Measurements from ENCODE around the gene LSM2.

LSM2 gene

DNA sequence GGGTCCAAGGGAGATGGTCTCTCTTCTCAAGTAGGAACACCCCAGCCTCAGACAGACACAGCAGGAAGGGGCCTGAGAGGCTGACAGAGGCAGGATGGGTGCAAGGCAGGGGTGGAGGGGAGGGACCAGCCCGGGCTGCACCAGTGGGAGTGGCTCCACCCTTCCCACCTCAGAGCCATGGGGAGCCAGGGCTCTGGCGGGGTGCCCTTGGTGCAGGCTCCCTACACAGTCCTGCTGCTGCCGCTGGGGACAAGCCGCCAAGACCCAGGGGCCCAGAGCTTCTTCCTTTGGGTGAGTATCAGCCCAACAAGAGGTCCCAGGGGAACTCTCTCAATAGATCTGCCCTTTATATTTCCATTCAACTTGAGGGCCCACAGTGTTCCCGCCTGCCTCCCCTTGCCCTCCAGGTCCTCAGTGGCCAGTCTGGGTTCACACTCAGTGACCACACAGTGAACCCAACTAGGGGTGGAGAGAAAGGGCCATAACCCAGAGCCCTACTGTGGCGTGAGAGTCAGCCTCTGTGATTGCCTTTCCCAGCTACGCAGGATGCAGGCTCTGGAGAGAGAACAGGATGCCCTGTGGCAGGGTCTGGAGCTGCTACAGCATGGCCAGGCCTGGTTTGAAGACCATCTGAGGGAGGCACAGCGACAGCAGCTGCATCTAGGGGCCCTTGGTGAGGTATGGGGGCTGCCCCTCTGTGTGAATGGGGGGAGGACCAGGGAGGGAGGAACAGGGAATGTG is 43.7 kb downstream of the LSM2 start:
- Mint-ChIP-seq H3K4me3 (no peak overlapping the region), H3K36me3 (peaks cover 15% of the 10 kb centered on the region), H3K9me3 (no peaks in the 10 kb centered on the region), H3K27me3 (no peaks in the 10 kb centered on the region), H3K4me1 (peaks cover 3% of the 10 kb centered on the region), H3K27ac (no peak overlapping the region)

DNA sequence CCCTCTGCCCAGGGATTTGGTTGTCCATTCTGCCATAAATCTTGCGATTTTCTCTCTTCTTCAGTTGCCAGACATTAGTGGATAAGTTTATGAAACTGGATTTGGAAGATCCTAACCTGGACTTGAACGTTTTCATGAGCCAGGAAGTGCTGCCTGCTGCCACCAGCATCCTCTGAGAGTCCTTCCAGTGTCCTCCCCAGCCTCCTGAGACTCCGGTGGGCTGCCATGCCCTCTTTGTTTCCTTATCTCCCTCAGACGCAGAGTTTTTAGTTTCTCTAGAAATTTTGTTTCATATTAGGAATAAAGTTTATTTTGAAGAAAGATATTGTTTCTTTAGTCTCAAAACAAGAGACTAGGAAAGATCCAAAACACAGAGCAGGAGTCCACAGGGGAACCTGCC is 44.4 kb downstream of the LSM2 start, which contains the start of gene SAPCD1:
Gene SAPCD1, plus strand, starts transcription at position 301 of the 400 bp plus-strand sequence. CDS start 399 bp downstream, outside the sequence.
- no peak within 1 kb of the TSS for H3K4me3 Mint-ChIP-seq
- no peaks in the 10 kb centered on the region for H3K27me3 Mint-ChIP-seq
- H3K4me1 Mint-ChIP-seq: peaks cover 3% of the 10 kb centered on the region
- no peak within 1 kb of the TSS for H3K27ac Mint-ChIP-seq
- H3K9me3 Mint-ChIP-seq: no peaks in the 10 kb centered on the region
- peaks cover 15% of the 10 kb centered on the region for H3K36me3 Mint-ChIP-seq

GRCh38 chr6:31761343-31761742 is 45.4 kb downstream of the LSM2 start:
- H3K36me3 Mint-ChIP-seq: peaks cover 15% of the 10 kb centered on the region
- no peaks in the 10 kb centered on the region for H3K9me3 Mint-ChIP-seq
- no peak overlapping the region for H3K27ac Mint-ChIP-seq

DNA sequence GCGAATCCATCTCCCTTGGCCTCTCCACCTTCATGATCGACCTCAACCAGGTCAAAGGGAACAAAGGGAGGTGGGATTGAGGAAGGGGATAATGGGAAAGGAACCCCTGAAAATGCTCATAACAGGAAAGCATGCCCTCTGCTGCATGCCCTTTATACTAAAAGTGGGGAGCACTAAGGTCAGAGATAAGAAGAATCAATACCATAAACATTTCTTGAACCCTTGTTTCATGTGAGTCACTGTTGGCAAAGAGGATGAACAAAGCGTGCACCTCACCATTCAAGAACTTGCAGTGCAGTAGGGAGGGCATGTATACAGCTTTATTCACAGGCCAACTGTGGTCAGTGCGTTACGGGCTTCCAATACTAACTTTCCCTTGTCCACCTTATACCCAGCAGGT is 46.0 kb downstream of the LSM2 start:
- H3K4me3 Mint-ChIP-seq: no peak overlapping the region
- H3K4me1 Mint-ChIP-seq: peaks cover 3% of the 10 kb centered on the region
- no peaks in the 10 kb centered on the region for H3K9me3 Mint-ChIP-seq
- no peak overlapping the region for H3K27ac Mint-ChIP-seq
- H3K36me3 Mint-ChIP-seq: peaks cover 15% of the 10 kb centered on the region
- no peaks in the 10 kb centered on the region for H3K27me3 Mint-ChIP-seq

More at GRCh38 chr6:31761343-31761742, 45.4 kb downstream of the LSM2 start:
- Mint-ChIP-seq H3K4me1 (peaks cover 3% of the 10 kb centered on the region), H3K4me3 (no peak overlapping the region), H3K27me3 (no peaks in the 10 kb centered on the region)

DNA sequence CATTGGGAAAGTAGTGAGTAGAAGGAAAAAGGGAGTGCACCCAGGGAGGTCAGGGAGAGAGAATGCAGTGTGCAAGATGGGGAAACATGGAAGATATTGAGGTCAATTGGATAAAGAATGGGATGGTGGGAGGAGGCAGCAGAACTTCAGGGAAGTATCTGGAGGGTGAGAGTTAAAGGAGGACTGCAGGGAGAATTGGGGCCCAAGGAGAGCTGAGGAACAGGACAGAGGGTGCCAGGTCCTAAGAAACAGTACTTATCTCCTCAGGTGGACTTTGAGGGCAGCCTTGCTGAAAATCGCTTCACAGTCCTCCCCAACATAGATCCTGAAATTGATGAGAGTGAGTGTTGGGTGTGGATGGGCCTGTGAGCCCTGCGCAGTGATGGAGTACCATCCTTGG is 48.5 kb downstream of the LSM2 start:
- Mint-ChIP-seq H3K9me3 (no peaks in the 10 kb centered on the region), H3K27ac (no peak overlapping the region), H3K4me3 (no peak overlapping the region), H3K4me1 (no peaks in the 10 kb centered on the region), H3K36me3 (peaks cover 15% of the 10 kb centered on the region), H3K27me3 (no peaks in the 10 kb centered on the region)

- no peaks in the 10 kb centered on the region for H3K27me3 Mint-ChIP-seq
- peak overlapping the region; percentile 43 for H3K27ac Mint-ChIP-seq
- H3K4me3 Mint-ChIP-seq: no peak overlapping the region
- H3K36me3 Mint-ChIP-seq: no peaks in the 10 kb centered on the region
- no peaks in the 10 kb centered on the region for H3K9me3 Mint-ChIP-seq
- no peaks in the 10 kb centered on the region for H3K4me1 Mint-ChIP-seq
Measured at GRCh38 chr6:31752739-31753319, 53.9 kb downstream of the LSM2 start.

DNA sequence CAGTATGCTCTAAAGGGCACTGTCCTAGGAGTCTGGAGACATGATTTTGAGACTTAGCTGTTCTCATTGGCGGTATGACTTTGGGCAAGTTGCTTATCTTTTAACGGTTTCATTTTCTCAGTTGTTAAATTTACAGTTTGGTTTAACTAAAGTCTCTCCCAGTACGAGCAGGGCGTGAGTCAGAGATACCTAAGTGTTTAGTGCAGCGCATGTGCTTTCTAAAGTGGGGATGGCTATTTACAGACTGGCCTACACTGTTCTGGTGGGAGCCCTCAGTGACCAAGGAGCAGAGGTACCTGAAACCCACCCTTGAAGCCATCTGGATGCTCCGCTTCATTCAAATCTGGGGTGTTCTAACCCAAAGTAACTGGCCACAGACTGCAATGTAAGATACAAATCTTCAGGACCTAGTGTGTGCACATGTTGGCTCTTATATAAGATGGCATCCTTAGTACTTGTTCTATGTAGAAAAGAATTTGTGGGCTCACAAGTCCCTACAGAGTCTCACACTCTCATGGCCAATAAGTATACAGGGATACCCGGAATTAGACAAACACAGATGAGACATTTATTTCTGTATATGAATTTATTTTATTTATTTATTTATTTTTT is 56.2 kb downstream of the LSM2 start:
- Mint-ChIP-seq H3K4me1 (no peaks in the 10 kb centered on the region), H3K27me3 (no peaks in the 10 kb centered on the region), H3K36me3 (no peaks in the 10 kb centered on the region), H3K4me3 (no peak overlapping the region), H3K27ac (no peak overlapping the region), H3K9me3 (no peaks in the 10 kb centered on the region)

DNA sequence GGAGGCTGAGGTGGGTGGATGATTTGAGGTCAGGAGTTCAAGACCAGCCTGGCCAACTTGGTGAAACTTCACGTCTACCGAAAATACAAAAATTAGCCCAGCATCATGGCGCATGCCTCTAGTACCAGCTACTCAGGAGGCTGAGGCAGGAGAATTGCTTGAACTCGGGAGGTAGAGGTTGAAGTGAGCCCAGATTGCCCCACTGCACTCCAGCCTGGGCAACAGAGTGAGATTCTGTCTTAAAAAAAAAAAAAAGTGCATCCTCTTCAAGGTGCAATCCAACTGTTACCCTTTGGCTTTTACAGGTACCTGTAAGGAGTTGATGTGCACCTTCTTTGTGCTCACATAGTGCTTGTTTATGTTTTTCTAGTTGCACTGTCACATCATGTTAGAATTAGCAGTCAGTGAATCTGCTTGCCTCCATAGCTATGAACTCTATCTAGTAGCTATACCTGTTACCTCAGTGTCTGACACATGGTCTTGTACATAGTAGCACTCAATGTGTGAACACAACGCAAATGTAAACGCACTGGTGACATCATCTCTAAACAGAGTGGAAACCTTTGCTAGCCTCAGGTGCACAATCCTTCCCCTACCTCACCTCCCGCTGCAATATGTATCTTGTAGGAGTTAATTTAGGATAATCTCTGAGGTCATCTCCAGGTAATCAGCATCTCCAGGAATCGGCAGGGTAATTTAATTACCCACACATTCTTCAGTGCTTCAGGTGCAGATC is 57.3 kb downstream of the LSM2 start:
- H3K4me1 Mint-ChIP-seq: no peaks in the 10 kb centered on the region
- no peaks in the 10 kb centered on the region for H3K36me3 Mint-ChIP-seq
- no peak overlapping the region for H3K4me3 Mint-ChIP-seq
- no peaks in the 10 kb centered on the region for H3K27me3 Mint-ChIP-seq
- no peaks in the 10 kb centered on the region for H3K9me3 Mint-ChIP-seq
- H3K27ac Mint-ChIP-seq: no peak overlapping the region
